ENCODE data around the gene PRPS1L1. TPM values are rescaled to one million over a fixed set of nuclear protein-coding genes. Genes with fewer than 3 reads are reported as not detected.

PRPS1L1 gene
- total RNA-seq, 1 experiment from 2014 or later, result not detected

DNA sequence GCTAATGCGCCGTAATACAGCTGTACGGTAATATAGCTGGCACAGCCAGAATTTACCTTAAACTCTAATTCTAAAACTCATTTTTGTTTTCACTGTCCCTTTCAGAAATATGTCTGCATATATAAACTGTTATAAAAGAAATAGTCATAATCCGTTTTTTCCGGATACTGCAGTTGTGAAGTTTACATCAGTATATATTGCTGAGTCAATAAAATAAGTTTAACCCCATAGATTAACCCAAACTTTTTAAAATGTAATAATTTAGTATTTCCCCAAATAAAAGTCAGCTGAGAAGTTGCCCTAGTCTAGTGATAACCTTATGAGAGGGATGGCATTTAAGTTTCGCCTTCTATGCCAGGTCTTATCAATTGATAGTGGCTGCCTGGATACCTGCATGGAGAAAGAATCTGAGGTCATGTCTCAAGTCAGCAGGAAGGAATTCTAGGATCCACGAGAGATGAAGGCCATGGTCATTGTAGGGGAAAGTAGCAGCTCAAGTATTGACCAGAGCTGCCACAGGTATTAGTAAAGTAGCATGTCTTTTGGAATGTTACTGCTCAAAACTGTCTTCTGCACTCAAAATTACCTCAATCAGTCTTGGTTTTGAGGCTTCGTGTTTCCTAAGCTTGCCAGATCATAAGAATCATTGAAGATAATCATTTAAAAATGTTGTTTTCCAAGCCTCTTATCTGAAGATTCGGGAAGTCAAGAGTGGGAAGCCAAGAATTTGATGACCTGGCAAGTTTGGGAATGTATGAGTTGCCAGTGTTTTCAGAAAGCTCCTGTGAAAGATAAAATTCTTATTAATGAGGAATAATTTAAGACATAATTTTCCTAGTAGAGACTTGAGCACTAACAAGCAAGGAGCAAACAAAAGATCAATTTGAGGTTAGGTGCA lies 10.8 kb downstream of the PRPS1L1 start:
- Histone ChIP-seq H2AFZ (ENCODE audit: low read length) (no peak overlapping the region), H3K36me3 (ENCODE audit: low read depth, low read length) (no peaks in the 10 kb centered on the region), H3K4me1 (ENCODE audit: insufficient read depth, low read length) (peaks cover 43% of the 10 kb centered on the region), H3K9me2 (replicated peaks; ENCODE audit: low read length) (no peaks in the 10 kb centered on the region), H3K27me3 (ENCODE audit: low read length) (no peaks in the 10 kb centered on the region), H3F3A (ENCODE audit: low read length, unreplicated experiment) (no peaks in the 10 kb centered on the region), H3K9ac (ENCODE audit: low read length) (no peak overlapping the region), H3K27ac (ENCODE audit: low read length) (no peak overlapping the region), H3K4me3 (ENCODE audit: low read length) (no peak overlapping the region), H3K79me2 (ENCODE audit: low read length) (no peaks in the 10 kb centered on the region), H4K20me1 (ENCODE audit: low read length) (no peaks in the 10 kb centered on the region), H3K9me3 (ENCODE audit: low read length) (no peaks in the 10 kb centered on the region), H3K4me2 (ENCODE audit: low read length) (no peak overlapping the region)
- intact Hi-C loops (cut with micrococcal nuclease), result no loop called here
- ATAC-seq, result no peak
- CTCF ChIA-PET, result no interaction called here
- no peak for DNase-seq
- TF ChIP-seq, protein P1, sequence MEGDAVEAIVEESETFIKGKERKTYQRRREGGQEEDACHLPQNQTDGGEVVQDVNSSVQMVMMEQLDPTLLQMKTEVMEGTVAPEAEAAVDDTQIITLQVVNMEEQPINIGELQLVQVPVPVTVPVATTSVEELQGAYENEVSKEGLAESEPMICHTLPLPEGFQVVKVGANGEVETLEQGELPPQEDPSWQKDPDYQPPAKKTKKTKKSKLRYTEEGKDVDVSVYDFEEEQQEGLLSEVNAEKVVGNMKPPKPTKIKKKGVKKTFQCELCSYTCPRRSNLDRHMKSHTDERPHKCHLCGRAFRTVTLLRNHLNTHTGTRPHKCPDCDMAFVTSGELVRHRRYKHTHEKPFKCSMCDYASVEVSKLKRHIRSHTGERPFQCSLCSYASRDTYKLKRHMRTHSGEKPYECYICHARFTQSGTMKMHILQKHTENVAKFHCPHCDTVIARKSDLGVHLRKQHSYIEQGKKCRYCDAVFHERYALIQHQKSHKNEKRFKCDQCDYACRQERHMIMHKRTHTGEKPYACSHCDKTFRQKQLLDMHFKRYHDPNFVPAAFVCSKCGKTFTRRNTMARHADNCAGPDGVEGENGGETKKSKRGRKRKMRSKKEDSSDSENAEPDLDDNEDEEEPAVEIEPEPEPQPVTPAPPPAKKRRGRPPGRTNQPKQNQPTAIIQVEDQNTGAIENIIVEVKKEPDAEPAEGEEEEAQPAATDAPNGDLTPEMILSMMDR (conservative IDR thresholded peaks at IDR 0.05; ENCODE audit: low read depth, low read length), result no peak
- TF ChIP-seq EZH2 (IDR thresholded peaks at IDR 0.05; ENCODE audit: low read length, unreplicated experiment) (no peak), EZH2phosphoT487 (IDR thresholded peaks at IDR 0.05; ENCODE audit: borderline replicate concordance, low read length) (no peak)
- POLR2A ChIA-PET (ENCODE audit: unreplicated experiment), result no interaction called here
- BruUV-seq (replicated peaks), result no TSS peak

DNA sequence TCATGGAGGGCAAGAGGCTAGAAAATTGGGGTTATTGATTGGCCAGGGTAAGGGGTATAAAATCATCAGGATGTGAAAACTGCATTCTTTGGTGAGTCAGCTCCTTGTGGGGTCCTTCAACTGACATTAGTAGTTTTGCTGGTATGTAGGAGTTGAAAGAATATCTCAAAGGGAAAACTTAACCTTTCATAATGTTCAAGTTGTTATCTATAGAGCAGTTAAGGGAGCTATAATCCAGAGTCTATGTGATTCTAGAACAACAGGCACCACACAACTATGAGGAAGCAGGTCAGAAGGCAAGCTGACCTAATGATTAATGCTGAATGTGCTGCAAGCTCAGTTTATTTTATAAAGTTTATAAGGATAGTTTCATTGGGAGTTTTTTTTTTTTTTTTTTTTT lies 13.7 kb downstream of the PRPS1L1 start:
- H3K27me3 ChIP-seq (ENCODE audit: low read length), result no peaks in the 10 kb centered on the region
- TF ChIP-seq EZH2 (IDR thresholded peaks at IDR 0.05; ENCODE audit: low read length, unreplicated experiment), result no peak
- H3K4me1 ChIP-seq (ENCODE audit: insufficient read depth, low read length), result peaks cover 25% of the 10 kb centered on the region
- no peaks in the 10 kb centered on the region for H3F3A ChIP-seq (ENCODE audit: low read length, unreplicated experiment)
- ChIA-PET CTCF (interaction anchor here (0.6 to 0.9 kb wide), 8 partner anchors 30 to 488 kb away, joined by 3 to 8 read pairs (median 6); no protein-coding TSS in a partner anchor), POLR2A (ENCODE audit: unreplicated experiment) (interaction anchor here (0.6 to 0.7 kb wide), 3 partner anchors 104 to 153 kb away, joined by 6 to 17 read pairs (median 11); no protein-coding TSS in a partner anchor)
- DNase-seq, result peak; percentile 68
- no peaks in the 10 kb centered on the region for H3K36me3 ChIP-seq (ENCODE audit: low read depth, low read length)
- H3K27ac ChIP-seq (ENCODE audit: low read length), result peak overlapping the region; percentile 52
- H3K79me2 ChIP-seq (ENCODE audit: low read length), result no peaks in the 10 kb centered on the region
- H3K4me3 ChIP-seq (ENCODE audit: low read length), result no peak overlapping the region
- no peaks in the 10 kb centered on the region for H3K9me2 ChIP-seq (replicated peaks; ENCODE audit: low read length)
- H4K20me1 ChIP-seq (ENCODE audit: low read length), result no peaks in the 10 kb centered on the region
- no TSS peak for BruUV-seq (replicated peaks)
- no peak overlapping the region for H3K9ac ChIP-seq (ENCODE audit: low read length)
- H3K4me2 ChIP-seq (ENCODE audit: low read length), result peak overlapping the region; percentile 46
- H3K9me3 ChIP-seq (ENCODE audit: low read length), result no peaks in the 10 kb centered on the region
- intact Hi-C loops (cut with micrococcal nuclease), result no loop called here
- ATAC-seq, result peak; percentile 95
- H2AFZ ChIP-seq (ENCODE audit: low read length), result peak overlapping the region; percentile 39; the same call in 1 of the 2 replicates

DNA sequence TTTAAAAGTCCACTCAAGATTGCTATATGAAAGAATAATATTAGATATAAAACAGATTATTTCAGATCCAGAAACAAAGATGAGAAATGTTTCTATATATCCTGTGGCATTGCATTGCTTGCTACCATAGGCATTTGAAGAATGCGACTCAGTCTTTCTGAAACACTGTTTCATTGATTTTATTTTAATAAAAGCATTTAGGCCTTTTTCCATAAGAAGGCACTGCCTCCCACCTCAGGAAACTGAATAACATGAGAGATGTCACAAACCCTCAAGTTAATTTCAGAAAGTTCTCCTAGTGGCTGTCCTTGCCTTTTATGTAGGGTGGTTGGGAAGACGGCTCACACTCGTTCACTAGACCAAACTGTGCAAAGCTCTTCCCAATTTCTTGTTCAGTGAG lies 23.3 kb downstream of the PRPS1L1 start:
- Histone ChIP-seq H3K9me2 (replicated peaks; ENCODE audit: low read length) (no peaks in the 10 kb centered on the region), H3K4me1 (ENCODE audit: insufficient read depth, low read length) (no peaks in the 10 kb centered on the region), H2AFZ (ENCODE audit: low read length) (no peak overlapping the region), H3K9ac (ENCODE audit: low read length) (no peak overlapping the region), H3F3A (ENCODE audit: low read length, unreplicated experiment) (no peaks in the 10 kb centered on the region), H4K20me1 (ENCODE audit: low read length) (no peaks in the 10 kb centered on the region), H3K36me3 (ENCODE audit: low read depth, low read length) (no peaks in the 10 kb centered on the region), H3K9me3 (ENCODE audit: low read length) (no peaks in the 10 kb centered on the region), H3K79me2 (ENCODE audit: low read length) (no peaks in the 10 kb centered on the region), H3K4me2 (ENCODE audit: low read length) (no peak overlapping the region), H3K27ac (ENCODE audit: low read length) (no peak overlapping the region), H3K27me3 (ENCODE audit: low read length) (no peaks in the 10 kb centered on the region), H3K4me3 (ENCODE audit: low read length) (no peak overlapping the region)
- POLR2A ChIA-PET (ENCODE audit: unreplicated experiment), result no interaction called here
- ATAC-seq, result no peak
- no TSS peak for BruUV-seq (replicated peaks)
- CTCF ChIA-PET, result no interaction called here
- TF ChIP-seq EZH2 (IDR thresholded peaks at IDR 0.05; ENCODE audit: low read length, unreplicated experiment) (no peak), EZH2phosphoT487 (IDR thresholded peaks at IDR 0.05; ENCODE audit: borderline replicate concordance, low read length) (no peak)
- TF ChIP-seq, protein P1 (conservative IDR thresholded peaks at IDR 0.05; ENCODE audit: low read depth, low read length), result no peak
- DNase-seq, result no peak
- intact Hi-C loops (cut with micrococcal nuclease), result no loop called here

All from PC-3 (cell line).